Rectal smooth muscle tissue (tissue), 1 donor: Measurements from ENCODE around the gene PRTN3.

Source experiments
- H3K27ac ChIP-seq: one replicate; pipeline ENCODE4 v1.7.0; 2013; ENCODE audit warnings: low read depth, low read length, inconsistent platforms
- H3K27me3 ChIP-seq: one replicate; pipeline ENCODE4 v1.7.0; 2013; ENCODE audit warnings: low read length; ENCODE audit not compliant: control insufficient read depth, insufficient read depth
- H3K36me3 ChIP-seq: one replicate; pipeline ENCODE4 v1.7.0; 2013; ENCODE audit warnings: low read length; ENCODE audit not compliant: control insufficient read depth, insufficient read depth
- H3K4me1 ChIP-seq: one replicate; pipeline ENCODE4 v1.7.0; 2013; ENCODE audit warnings: low read length; ENCODE audit not compliant: control insufficient read depth, insufficient read depth
- H3K4me3 ChIP-seq: one replicate; pipeline ENCODE4 v1.7.0; 2013; ENCODE audit warnings: low read length
- H3K9ac ChIP-seq: one replicate; pipeline ENCODE4 v1.7.0; 2013; ENCODE audit warnings: low read length

The PRTN3 gene

GRCh38 chr19:806815-807421 is 33.9 kb upstream of the PRTN3 start:
- H3K27ac ChIP-seq: no peak overlapping the region
- no peak overlapping the region for H3K9ac ChIP-seq
- H3K27me3 ChIP-seq: no peaks in the 10 kb centered on the region
- H3K36me3 ChIP-seq: peaks cover 55% of the 10 kb centered on the region
- no peak overlapping the region for H3K4me3 ChIP-seq
- peaks cover 9% of the 10 kb centered on the region for H3K4me1 ChIP-seq

GRCh38 chr19:807627-808422 is 33.0 kb upstream of the PRTN3 start:
- H3K36me3 ChIP-seq: peaks cover 58% of the 10 kb centered on the region
- H3K4me3 ChIP-seq: no peak overlapping the region
- H3K4me1 ChIP-seq: peaks cover 3% of the 10 kb centered on the region
- no peaks in the 10 kb centered on the region for H3K27me3 ChIP-seq
- H3K9ac ChIP-seq: no peak overlapping the region
- H3K27ac ChIP-seq: no peak overlapping the region

- H3K4me3 ChIP-seq: no peak overlapping the region
- H3K9ac ChIP-seq: no peak overlapping the region
- no peak overlapping the region for H3K27ac ChIP-seq
- no peaks in the 10 kb centered on the region for H3K4me1 ChIP-seq
- H3K27me3 ChIP-seq: no peaks in the 10 kb centered on the region
- H3K36me3 ChIP-seq: peaks cover 58% of the 10 kb centered on the region
Measured at GRCh38 chr19:808423-808775, 32.4 kb upstream of the PRTN3 start.

- Histone ChIP-seq H3K4me1 (no peaks in the 10 kb centered on the region), H3K36me3 (peaks cover 41% of the 10 kb centered on the region), H3K27ac (no peak overlapping the region), H3K9ac (no peak overlapping the region), H3K27me3 (no peaks in the 10 kb centered on the region), H3K4me3 (no peak overlapping the region)
Measured at GRCh38 chr19:810077-810855, 30.5 kb upstream of the PRTN3 start.

GRCh38 chr19:810883-811489 is 29.8 kb upstream of the PRTN3 start:
- Histone ChIP-seq H3K27ac (no peak overlapping the region), H3K36me3 (peaks cover 34% of the 10 kb centered on the region), H3K4me1 (no peaks in the 10 kb centered on the region), H3K27me3 (no peaks in the 10 kb centered on the region), H3K9ac (no peak overlapping the region), H3K4me3 (no peak overlapping the region)

- Histone ChIP-seq H3K4me3 (no peak overlapping the region), H3K27ac (no peak overlapping the region), H3K36me3 (peaks cover 31% of the 10 kb centered on the region)
Measured at GRCh38 chr19:811506-812048, 29.2 kb upstream of the PRTN3 start.

GRCh38 chr19:812049-812746 is 28.6 kb upstream of the PRTN3 start:
- H3K27me3 ChIP-seq: no peaks in the 10 kb centered on the region
- peaks cover 27% of the 10 kb centered on the region for H3K36me3 ChIP-seq
- H3K4me1 ChIP-seq: no peaks in the 10 kb centered on the region
- H3K4me3 ChIP-seq: no peak overlapping the region
- H3K27ac ChIP-seq: no peak overlapping the region
- no peak overlapping the region for H3K9ac ChIP-seq

More at GRCh38 chr19:811506-812048, 29.2 kb upstream of the PRTN3 start:
- no peaks in the 10 kb centered on the region for H3K4me1 ChIP-seq
- no peak overlapping the region for H3K9ac ChIP-seq
- no peaks in the 10 kb centered on the region for H3K27me3 ChIP-seq

- Histone ChIP-seq H3K9ac (no peak overlapping the region), H3K4me3 (no peak overlapping the region), H3K36me3 (peaks cover 24% of the 10 kb centered on the region), H3K27ac (no peak overlapping the region), H3K27me3 (no peaks in the 10 kb centered on the region), H3K4me1 (no peaks in the 10 kb centered on the region)
Measured at GRCh38 chr19:812747-813218, 28.0 kb upstream of the PRTN3 start.

GRCh38 chr19:813219-814151 is 27.3 kb upstream of the PRTN3 start:
- no peak overlapping the region for H3K4me3 ChIP-seq
- no peak overlapping the region for H3K9ac ChIP-seq
- no peaks in the 10 kb centered on the region for H3K27me3 ChIP-seq
- H3K4me1 ChIP-seq: no peaks in the 10 kb centered on the region
- peaks cover 20% of the 10 kb centered on the region for H3K36me3 ChIP-seq
- H3K27ac ChIP-seq: no peak overlapping the region

GRCh38 chr19:814152-815078 is 26.4 kb upstream of the PRTN3 start:
- Histone ChIP-seq H3K4me3 (no peak overlapping the region), H3K27ac (no peak overlapping the region), H3K9ac (no peak overlapping the region), H3K27me3 (no peaks in the 10 kb centered on the region), H3K4me1 (no peaks in the 10 kb centered on the region), H3K36me3 (peaks cover 16% of the 10 kb centered on the region)
